Smooth muscle cell (in vitro differentiated cells): ENCODE results near the gene NUTM2D. TPM values are rescaled to one million over a fixed set of nuclear protein-coding genes. Genes with fewer than 3 reads are reported as not detected.
"Not testable (repeated sequence)": the region's sequence is repeated elsewhere in the genome, so short reads cannot be mapped to it uniquely, and the experiment has no call there.

Experiments
- DNase-seq: peaks from one replicate; lab custom pipeline; 2025; ENCODE audit not compliant: unreplicated experiment; lab: John Stamatoyannopoulos, UW
- H2AFZ ChIP-seq: fragments of 200-600 bp; sonication (generic); 2 replicates; pipeline ENCODE4 v1.6.0; 2016; ENCODE audit warnings: antibody characterized with exemption, low read depth, mild to moderate bottlenecking
- H3F3A ChIP-seq: fragments of 200-600 bp; sonication (generic); 2 replicates; pipeline ENCODE4 v1.6.0; 2017; ENCODE audit warnings: antibody characterized with exemption, low read depth
- H3K27ac ChIP-seq: fragments of 200-600 bp; sonication (generic); 2 replicates; pipeline ENCODE4 v1.5.1; 2016; ENCODE audit warnings: low read depth, mild to moderate bottlenecking
- H3K27me3 ChIP-seq: fragments of 200-600 bp; sonication (generic); 2 replicates; pipeline ENCODE4 v1.6.1; 2016; ENCODE audit warnings: low read depth, mild to moderate bottlenecking
- H3K36me3 ChIP-seq: fragments of 200-600 bp; sonication (generic); 2 replicates; pipeline ENCODE4 v1.5.1; 2016; ENCODE audit warnings: low read depth
- H3K4me1 ChIP-seq: fragments of 200-600 bp; sonication (generic); 2 replicates; pipeline ENCODE4 v1.5.1; 2016; ENCODE audit warnings: low read depth
- H3K4me2 ChIP-seq: fragments of 200-600 bp; sonication (generic); 2 replicates; pipeline ENCODE4 v1.6.0; 2016; ENCODE audit warnings: mild to moderate bottlenecking
- H3K4me3 ChIP-seq: fragments of 200-600 bp; sonication (generic); 2 replicates; pipeline ENCODE4 v1.5.1; 2016; ENCODE audit warnings: mild to moderate bottlenecking
- H3K79me2 ChIP-seq: fragments of 200-600 bp; sonication (generic); 2 replicates; pipeline ENCODE4 v1.6.0; 2016; ENCODE audit warnings: low read depth, mild to moderate bottlenecking
- H3K9ac ChIP-seq: fragments of 200-600 bp; sonication (generic); 2 replicates; pipeline ENCODE4 v1.6.0; 2016; ENCODE audit warnings: low read depth
- H3K9me3 ChIP-seq: fragments of 200-600 bp; sonication (generic); replicated peaks from 2 replicates; pipeline ENCODE4 v1.5.1; 2016; ENCODE audit warnings: low read depth
- H4K20me1 ChIP-seq: fragments of 200-600 bp; sonication (generic); 2 replicates; pipeline ENCODE4 v1.6.0; 2016; ENCODE audit warnings: low read depth
- CTCF ChIP-seq: fragments of 200-600 bp; sonication (generic); IDR thresholded peaks from 2 replicates; pipeline ENCODE4 v1.5.1; 2017; ENCODE audit warnings: borderline replicate concordance, mild to moderate bottlenecking, antibody characterized with exemption; ENCODE audit not compliant: insufficient read depth, poor library complexity, severe bottlenecking
- WGBS: methylation state at CpG from one replicate; pipeline ENCODE4 v1.1.7; 2016; ENCODE audit warnings: low lambda C conversion rate; 5-methylcytosine and 5-hydroxymethylcytosine counted together
- polyA plus RNA-seq: library from polyadenylated mRNA; unstranded; fragments of >200 nt; fragmentation: Nextera tagmentation; extraction: Ambion mirVana; gene quantifications from 2 replicates; pipeline ENCODE4 v1.2.1, GENCODE V29; 2016
- total RNA-seq: library from RNA; depleted of rRNA; stranded (reverse); fragments of >200 nt; gene quantifications from 2 replicates; pipeline ENCODE4 v1.2.3, GENCODE V29; 2014

NUTM2D gene
- total and polyA plus RNA-seq, 2 experiments from 2014 or later: 0.18 to 1.9 TPM

DNA sequence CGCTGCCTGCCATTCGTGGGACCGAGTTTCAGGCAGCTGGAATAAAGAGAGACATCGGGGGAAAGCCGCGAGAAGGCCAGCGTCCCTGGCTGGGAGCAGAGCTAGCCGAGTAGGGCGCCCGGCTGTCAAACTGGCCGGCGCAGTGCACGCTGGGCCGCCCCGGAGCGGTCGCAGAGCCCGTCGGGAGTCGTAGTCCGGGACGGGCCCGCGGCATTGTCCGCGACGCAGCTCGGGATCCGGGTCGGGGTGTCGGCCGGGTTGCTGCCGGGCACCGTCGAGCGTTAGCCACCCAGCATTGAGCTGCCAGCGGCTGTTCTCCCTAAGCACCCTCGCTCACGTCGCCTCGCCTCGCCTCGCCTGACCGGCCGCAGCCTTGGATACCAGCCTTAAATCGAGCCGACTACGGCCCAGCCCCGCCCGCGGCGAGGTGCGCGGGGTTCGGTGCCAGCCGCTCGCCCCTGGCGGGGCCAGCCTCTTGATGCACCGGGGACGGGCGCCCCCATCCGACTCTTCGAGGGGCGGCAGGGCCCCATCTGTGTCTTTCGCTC lies 14.8 kb upstream of the NUTM2D start:
- peak overlapping the region; percentile 68 for H3K4me2 ChIP-seq
- H3K27ac ChIP-seq: peak overlapping the region; percentile 89
- not testable (repeated sequence) for H2AFZ ChIP-seq

DNA sequence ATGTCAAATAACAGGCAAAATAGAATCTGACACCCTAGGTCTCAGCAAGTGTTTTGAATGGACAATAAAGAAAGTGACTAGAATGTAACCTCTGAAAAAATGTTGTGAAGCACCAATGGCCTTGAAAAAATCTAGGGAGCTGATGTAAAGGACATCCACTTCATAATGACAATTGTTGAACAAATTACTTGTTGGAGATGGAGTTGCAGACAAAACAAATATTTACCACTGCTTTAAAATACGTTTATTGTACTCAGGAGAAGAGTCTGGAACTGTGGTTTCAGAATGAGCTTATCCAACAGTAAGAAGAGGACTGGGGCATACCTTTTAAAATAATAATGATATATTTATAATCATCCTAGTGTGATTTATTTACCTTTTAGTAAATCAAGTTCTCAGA lies 11.8 kb upstream of the NUTM2D start:
- 77% methylated on average over 1 of the region's 1 CpG for WGBS
- not testable (repeated sequence) for H3K4me1 ChIP-seq, H3K9me3 ChIP-seq, H4K20me1 ChIP-seq, DNase-seq, H3K4me2 ChIP-seq, H3K79me2 ChIP-seq, H3K27ac ChIP-seq, H3K9ac ChIP-seq, H2AFZ ChIP-seq, H3K4me3 ChIP-seq, H3K36me3 ChIP-seq, H3K27me3 ChIP-seq, H3F3A ChIP-seq

More for the DNA sequence above, 14.8 kb upstream of the NUTM2D start:
- not testable (repeated sequence) for H3K27me3 ChIP-seq, H3K36me3 ChIP-seq, H3K4me1 ChIP-seq, H3K9me3 ChIP-seq, H3F3A ChIP-seq
- Histone ChIP-seq H3K4me3 (peak overlapping the region; percentile 78), H3K9ac (peak overlapping the region; percentile 43), H4K20me1 (peaks cover 23% of the 10 kb centered on the region), H3K79me2 (peaks cover 25% of the 10 kb centered on the region)
- peak; percentile 28 for TF ChIP-seq CTCF
- peak; percentile 23 for DNase-seq
- under 1% methylated on average over 57 of the region's 65 CpGs for WGBS

DNA sequence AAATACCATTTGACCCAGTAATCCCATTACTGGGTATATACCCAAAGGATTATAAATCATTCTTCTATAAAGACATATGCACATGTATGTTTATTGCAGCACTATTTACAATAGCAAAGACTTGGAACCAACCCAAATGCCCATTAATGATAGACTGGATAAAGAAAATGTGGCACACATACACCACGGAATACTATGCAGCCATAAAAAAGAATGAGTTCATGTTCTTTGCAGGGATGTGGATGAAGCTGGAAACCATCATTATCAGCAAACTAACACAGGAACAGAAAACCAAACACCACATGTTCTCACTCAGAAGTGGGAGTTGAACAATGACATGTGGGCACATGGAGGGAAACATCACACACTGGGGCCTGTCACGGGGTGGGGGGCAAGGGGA lies 7.4 kb upstream of the NUTM2D start:
- not testable (repeated sequence) for H3K79me2 ChIP-seq, H3K36me3 ChIP-seq, H2AFZ ChIP-seq, H3K27me3 ChIP-seq, H3K9me3 ChIP-seq, H3K4me1 ChIP-seq, H3K4me3 ChIP-seq, H4K20me1 ChIP-seq, H3K9ac ChIP-seq, H3F3A ChIP-seq, H3K4me2 ChIP-seq, DNase-seq, H3K27ac ChIP-seq
- WGBS: 92% methylated on average over 2 of the region's 2 CpGs

DNA sequence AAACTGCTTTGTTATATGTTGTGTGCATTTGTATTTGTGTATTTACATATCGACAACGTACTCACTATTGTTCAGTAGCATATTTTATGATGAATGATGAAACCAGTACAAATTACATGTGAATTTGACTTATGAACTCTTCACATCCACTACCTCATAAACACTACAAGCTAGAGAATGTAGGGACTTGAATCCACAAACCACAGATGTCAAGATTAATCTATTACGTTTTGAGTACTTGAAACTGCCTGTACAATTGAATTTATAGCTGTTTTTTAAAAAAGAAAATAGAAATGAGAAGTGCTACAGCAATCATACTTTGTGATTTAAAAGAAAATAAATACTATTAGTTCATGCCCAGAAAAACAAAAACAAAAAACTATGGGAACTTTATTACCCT lies 4.7 kb upstream of the NUTM2D start:
- 89% methylated on average over 3 of the region's 3 CpGs for WGBS
- not testable (repeated sequence) for H3K4me1 ChIP-seq, H3K79me2 ChIP-seq, H3K4me3 ChIP-seq, H3K4me2 ChIP-seq, H3K27me3 ChIP-seq, H3F3A ChIP-seq, H3K27ac ChIP-seq, H3K9ac ChIP-seq, DNase-seq, H2AFZ ChIP-seq, H3K36me3 ChIP-seq, H4K20me1 ChIP-seq, H3K9me3 ChIP-seq

- not testable (repeated sequence) for H3K27me3 ChIP-seq, H3K4me3 ChIP-seq, H3F3A ChIP-seq, H3K27ac ChIP-seq, H3K79me2 ChIP-seq, H3K4me2 ChIP-seq, H4K20me1 ChIP-seq, H3K9ac ChIP-seq, H3K36me3 ChIP-seq, H3K9me3 ChIP-seq, H2AFZ ChIP-seq, DNase-seq, H3K4me1 ChIP-seq
- 97% methylated on average over 17 of the region's 31 CpGs for WGBS
Measured at GRCh38 chr10:87355110-87355509, 2.4 kb upstream of the NUTM2D start.

- WGBS: 96% methylated on average over 2 of the region's 3 CpGs
- H3K4me2 ChIP-seq, H3K9me3 ChIP-seq, H3K4me3 ChIP-seq, H4K20me1 ChIP-seq, H3K36me3 ChIP-seq, H3F3A ChIP-seq, H3K9ac ChIP-seq, DNase-seq, H3K79me2 ChIP-seq, H3K4me1 ChIP-seq, H3K27me3 ChIP-seq, H2AFZ ChIP-seq, H3K27ac ChIP-seq: not testable (repeated sequence)
Measured at GRCh38 chr10:87358159-87358558, 615 bp downstream of the NUTM2D start.

DNA sequence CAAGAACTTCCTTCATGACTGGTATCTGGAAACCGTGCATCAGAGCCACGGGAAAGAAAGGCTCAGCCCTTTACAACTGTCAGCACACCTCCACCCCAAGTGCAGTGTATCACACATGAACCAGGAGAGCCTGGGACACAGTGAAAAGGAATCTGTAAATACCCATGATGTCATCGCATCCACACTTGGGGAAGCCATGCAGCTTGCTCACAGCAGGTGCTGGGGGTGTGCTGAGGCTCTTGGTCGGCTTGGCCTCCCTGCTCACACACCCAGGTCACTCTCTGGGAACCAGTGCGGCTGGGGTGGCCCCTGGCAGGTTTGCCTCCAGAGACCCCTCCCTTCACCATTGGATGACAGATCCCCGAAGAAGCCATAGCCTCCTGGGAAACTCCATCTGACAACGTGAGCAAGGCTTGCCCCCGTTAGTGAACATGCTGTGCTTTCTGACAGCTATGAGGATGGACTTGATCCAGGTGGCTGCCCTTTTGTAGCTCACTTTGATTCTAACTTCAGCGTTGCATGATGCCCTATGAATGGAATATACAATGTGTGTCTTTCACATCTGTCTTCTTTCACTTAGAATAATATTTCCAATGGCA lies 12.1 kb downstream of the NUTM2D start:
- H3F3A ChIP-seq, H2AFZ ChIP-seq, H3K4me1 ChIP-seq, H3K27ac ChIP-seq, H3K9ac ChIP-seq, H3K4me2 ChIP-seq, H3K27me3 ChIP-seq, H3K4me3 ChIP-seq, DNase-seq, H4K20me1 ChIP-seq, H3K9me3 ChIP-seq, H3K36me3 ChIP-seq, H3K79me2 ChIP-seq: not testable (repeated sequence)
- 90% methylated on average over 9 of the region's 9 CpGs for WGBS

DNA sequence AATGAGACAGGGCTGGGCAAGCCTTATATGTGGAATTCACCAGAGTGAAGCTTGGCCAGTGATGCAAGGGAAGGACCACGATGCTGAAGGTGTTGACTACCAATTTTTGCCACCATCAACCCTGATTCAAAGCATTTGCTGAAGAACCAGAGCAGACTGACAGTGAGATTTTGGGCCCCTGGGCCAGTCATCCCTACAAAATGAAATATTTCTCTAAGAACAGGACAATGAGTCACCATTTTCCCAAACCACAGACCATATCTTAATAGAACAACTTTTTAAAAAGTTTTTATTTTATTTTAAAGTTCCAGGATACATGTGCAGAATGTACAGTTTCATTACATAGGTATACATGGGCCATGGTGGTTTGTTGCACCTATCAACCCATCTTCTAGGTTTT lies 16.5 kb downstream of the NUTM2D start:
- not testable (repeated sequence) for H3K9me3 ChIP-seq, H2AFZ ChIP-seq, H3K36me3 ChIP-seq, H3K27me3 ChIP-seq, H4K20me1 ChIP-seq, H3F3A ChIP-seq, DNase-seq, H3K4me2 ChIP-seq, H3K27ac ChIP-seq, H3K79me2 ChIP-seq, H3K9ac ChIP-seq, H3K4me1 ChIP-seq, H3K4me3 ChIP-seq
- 75% methylated on average over 1 of the region's 1 CpG for WGBS
